ENCODE data around the gene PCF11.

The PCF11 gene

DNA sequence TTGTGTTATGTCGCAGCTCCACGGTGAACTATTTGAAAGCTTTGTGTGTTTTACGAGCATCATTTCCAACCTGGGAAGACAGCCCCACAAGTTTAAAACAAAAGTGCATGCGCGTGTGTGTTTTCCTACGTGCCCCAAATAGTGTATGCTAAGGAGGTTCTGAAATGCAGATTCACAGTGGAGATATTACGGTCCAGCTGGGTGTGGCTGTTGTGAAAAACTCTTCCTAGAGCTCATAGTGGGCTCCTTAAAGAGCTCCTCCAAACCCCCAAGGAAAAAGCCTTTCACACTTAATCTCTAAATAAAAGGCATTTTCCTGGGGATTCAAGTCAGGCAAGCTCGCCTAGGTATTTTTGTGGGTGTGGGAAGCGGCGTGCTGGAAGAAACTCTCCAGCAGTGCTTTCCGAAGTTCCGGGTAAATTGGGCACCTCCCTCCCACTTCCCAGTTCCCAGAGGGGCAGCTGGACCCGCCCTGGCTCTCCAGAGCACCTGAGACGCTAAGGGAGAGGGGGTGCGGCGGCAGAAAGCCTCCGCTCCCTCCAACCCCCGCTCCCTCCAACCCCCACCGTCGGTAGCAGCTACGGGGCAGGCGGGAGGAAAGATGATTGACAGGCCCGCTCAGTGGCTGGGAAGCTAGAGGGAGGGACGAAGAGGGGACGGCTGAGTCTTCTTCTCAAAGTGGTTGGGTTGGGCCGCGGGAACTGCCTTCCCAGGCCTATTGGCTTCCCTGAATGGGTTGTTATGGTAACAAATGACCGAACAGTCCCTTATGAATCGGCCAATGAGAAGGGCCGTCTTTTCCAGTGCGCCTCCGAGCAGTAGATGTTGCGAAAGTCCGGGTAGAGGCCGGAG is 561 bp upstream of the PCF11 start:
- peak; percentile 98 to 100 for DNase-seq

DNA sequence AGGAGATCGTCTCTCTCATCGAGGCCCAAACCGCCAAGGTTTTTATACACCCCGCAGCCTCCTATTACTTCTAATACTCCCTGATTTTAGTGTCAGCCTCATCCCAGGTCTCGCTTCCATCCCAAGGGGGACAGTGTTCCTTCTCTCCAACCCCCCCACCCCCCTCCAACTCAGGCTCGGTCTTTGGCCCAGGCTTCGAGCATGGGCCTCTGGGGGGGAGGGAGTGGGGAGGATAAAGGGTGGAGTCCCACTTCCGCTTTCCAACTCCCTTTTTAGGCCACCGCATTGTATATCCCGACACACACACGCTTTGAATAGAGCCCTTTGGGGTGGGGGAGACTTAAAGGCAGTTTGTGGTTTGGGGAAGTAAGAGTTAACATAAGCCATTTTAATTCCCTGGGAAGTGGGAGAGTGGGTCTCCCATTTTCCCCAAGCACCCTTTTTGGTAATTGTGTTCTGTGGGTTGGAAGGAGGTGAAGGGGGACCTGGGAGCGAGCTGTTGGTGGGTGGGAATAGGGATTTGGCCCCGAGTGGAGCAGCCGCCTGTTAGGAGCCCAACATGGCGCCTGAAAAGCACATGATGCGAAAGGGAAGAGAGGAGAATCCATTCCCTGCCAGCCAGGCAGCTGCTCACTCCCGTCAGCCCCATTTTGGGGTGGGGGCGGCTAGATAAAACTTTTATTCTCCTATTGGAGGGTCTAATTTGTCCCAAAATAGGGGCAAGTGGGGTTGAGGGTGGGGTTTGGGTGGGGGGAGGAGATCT is 844 bp downstream of the PCF11 start:
- DNase-seq, result no peak

- DNase-seq, result no peak
These were observed 1.4 kb downstream of the PCF11 start for GRCh38 chr11:83158357-83158786.

GRCh38 chr11:83158965-83159901 is 2.3 kb downstream of the PCF11 start:
- no peak for DNase-seq

GRCh38 chr11:83159902-83160865 is 3.3 kb downstream of the PCF11 start:
- no peak for DNase-seq

GRCh38 chr11:83161610-83162199 is 4.8 kb downstream of the PCF11 start:
- DNase-seq, result no peak

DNA sequence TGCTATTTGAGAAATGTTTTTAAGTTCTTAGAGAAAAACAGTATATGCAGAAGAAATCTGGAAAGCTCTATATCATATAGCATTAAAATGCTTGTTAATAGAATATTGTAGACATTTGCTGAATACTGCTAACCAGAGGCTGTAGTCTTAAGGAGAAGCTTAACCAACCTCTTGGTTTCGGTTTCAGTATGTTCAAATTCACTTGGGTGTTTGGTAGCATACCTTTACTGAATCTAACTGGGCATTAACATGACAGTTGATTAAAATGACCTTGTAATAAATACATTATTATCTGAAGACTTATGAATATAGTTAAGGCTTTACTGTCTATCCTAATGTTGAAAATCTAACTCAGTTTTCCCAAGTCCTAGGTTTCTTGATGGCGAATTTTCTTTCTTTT is 5.4 kb downstream of the PCF11 start:
- no peak for DNase-seq

DNA sequence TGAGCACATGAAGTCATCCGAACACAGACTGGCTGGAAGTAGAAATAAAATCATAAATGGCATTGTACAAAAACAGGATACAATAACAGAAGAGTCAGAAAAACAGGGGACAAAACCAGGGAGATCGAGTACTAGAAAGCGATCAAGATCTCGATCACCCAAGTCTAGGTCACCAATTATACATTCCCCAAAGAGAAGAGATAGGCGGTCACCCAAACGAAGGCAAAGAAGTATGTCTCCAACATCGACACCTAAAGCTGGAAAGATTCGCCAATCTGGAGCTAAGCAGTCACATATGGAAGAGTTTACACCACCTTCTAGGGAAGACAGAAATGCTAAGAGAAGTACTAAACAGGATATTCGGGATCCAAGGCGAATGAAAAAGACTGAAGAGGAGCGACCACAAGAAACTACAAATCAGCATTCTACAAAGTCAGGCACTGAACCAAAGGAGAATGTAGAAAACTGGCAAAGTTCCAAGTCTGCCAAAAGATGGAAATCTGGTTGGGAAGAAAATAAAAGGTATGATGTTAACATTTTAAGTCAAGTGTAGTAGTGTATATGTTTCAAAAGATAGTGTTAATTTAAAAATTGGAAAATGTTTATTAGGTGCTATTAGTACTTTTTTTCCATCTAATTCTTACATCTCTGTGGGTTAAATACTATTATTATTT is 9.4 kb downstream of the PCF11 start:
- DNase-seq, result no peak

GRCh38 chr11:83168756-83169155 is 11.8 kb downstream of the PCF11 start:
- DNase-seq, result no peak

GRCh38 chr11:83170865-83171264 is 13.9 kb downstream of the PCF11 start:
- no peak for DNase-seq

DNA sequence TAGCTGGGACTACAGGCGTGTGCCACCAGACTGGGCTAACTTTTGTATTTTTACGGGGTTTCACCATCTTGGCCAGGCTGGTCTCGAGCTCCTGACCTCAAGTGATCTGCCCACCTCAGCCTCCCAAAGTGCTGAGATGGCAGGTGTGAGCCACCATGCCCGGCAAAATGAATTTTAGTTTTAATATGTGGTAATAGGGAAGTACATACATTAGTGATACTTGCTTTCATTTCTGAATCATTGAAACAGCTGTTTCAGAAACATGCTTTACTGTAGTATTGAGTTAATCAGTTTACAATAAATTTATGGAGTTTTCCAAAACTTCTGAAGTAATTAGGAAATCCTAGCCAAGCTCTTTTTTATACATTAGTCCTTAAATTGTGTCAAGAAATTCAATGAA is 15.6 kb downstream of the PCF11 start:
- DNase-seq, result no peak

GRCh38 chr11:83174008-83174407 is 17.1 kb downstream of the PCF11 start:
- no peak for DNase-seq

DNA sequence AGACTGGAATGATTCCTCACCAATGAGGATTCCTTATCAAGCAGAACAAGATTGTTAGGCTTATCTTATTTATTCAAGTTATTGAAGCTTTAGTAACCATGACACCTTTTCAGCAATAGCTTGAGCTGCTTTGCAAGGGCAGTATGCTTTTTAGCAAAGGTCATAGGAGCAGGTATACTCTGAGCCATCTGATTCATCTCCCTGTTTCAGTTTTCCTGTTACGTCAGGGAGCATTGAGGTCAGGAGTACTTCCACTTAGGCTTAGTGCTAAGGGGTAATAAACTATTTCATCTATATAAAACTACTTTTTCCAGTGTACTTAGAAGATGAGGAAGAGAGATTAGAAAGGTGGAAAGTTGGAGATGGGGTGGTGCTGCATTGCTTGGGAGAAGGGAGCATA is 18.9 kb downstream of the PCF11 start:
- no peak for DNase-seq

GRCh38 chr11:83181815-83182214 is 24.9 kb downstream of the PCF11 start:
- no peak for DNase-seq

DNA sequence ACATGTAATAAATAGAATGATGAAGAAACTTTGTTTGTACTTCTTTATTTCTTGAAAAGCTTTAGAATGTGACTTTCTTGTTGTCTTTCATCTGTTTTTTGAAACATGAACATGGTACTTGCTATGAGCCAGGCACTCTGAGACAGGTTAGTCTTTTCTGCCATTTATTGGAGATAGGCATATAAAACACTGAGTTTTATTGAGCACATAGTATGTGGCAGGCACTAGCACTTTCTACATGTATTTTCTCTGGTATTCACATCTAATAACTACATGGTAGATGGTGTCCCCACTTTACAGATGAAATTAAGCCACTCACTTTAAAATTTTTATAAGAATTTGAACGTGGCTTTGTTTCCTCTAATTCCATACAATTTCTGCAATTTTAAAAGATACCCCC is 28.8 kb downstream of the PCF11 start:
- DNase-seq, result no peak

DNA sequence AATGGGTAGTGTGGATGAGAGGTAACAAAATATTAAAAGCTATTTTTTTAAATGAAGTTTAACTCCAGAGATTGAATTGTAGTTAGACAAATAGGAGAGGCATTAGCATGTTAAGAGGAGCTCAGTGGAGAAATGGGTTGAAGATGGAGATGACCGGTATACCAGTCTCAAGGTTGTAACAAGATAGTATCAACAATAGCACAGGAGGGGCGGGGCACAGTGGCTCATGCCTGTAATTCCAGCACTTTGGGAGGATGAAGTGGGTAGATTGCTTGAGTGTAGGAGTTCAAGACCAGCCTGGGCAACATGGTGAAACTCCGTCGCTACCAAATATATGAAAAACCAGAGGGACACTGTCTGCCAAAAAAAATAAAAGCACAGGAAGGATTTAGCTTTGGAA is 30.5 kb downstream of the PCF11 start:
- DNase-seq, result no peak

DNA sequence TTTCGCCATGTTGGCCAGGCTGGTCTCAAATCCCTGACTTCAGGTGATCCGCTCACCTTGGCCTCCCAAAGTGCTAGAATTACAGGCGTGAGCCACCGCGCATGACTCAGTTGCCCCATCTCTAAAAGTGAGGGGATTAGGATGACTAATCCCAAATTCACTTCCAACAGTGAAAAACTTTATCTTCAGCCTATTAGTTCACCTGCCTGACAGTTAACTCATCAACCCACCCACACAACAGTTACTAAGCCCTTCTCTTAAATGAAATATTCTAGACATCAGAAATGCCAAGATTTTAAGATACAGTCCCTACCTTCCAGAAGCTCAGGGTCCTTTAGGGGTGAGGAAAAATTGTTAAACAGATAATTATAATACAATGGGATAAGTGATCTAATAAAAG is 34.6 kb downstream of the PCF11 start:
- DNase-seq, result no peak

DNA sequence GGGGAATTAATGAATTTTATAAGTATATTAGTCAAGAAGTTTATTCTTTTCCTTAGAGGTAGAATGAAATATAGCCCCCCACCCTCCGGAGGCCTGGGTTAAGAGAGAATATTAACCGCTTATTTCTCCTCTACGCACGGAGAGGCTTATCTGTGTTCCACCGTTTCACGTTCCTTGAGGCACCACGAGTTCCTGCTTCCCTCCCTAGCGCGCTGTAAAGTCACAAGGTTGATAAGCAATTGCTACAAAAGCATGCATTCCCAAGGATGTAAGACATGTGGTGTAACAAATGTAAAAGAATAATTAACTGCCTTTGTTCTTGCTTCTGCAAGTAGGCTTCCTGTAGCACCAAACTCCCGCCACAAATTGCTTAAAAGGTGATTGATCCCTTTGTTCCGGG is 35.1 kb downstream of the PCF11 start:
- DNase-seq, result no peak

GRCh38 chr11:83192606-83193245 is 35.8 kb downstream of the PCF11 start:
- DNase-seq, result no peak
